ENCODE measurements around the gene CORO2B. TPM values are rescaled to one million over a fixed set of nuclear protein-coding genes. Genes with fewer than 3 reads are reported as not detected.

CORO2B gene
- total and polyA plus RNA-seq, 2 of the 4 experiments (the other 2 are of a cell fraction): 9.3 to 39.3 TPM

DNA sequence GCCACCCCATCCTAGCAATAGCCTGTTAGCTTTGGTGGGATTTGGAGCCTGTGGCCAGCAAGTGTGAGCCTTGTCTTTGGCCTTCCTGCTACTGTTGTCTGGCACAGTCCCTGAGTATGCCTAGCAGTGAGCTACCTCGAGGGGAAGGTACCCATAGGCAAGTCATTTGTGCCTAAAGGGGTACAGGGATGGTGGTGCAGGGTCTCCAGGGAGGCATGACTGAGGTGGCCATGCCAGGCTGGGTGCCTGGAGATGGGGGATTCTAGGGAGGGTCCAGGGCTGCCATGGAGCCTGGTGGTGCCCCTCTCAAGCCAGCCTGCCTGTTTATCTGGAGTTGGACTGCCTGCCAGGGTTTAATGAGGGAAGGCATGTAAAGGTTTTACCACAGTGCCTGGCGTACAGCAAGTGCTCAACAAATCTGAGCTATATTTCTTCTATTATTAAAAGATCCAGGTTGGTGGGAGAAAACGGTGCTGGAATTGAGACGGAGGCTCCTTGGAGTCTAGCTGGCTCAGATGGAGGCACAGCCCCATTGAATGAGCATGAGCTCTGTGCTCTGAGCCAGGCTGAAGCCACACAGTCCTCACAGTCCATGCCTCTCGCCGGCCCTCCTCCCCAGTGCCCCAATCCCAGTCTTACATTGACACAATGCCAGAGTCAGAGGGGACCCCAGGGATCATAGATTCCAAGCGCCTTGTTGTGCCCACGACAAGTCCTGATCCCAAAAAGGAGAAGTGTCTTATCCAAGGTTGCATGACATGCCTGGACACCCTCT, 76.2 kb downstream of the CORO2B start:
- H3K18ac ChIP-seq (ENCODE audit: low read depth, low read length): no peak overlapping the region
- H3K27me3 ChIP-seq (ENCODE audit: control insufficient read depth, insufficient read depth, low read length): no peaks in the 10 kb centered on the region
- in situ Hi-C loops (cut with MboI; ENCODE audit: low sequenced_read_pairs) (no loop called here), intact Hi-C loops (cut with micrococcal nuclease) (no loop called here), dilution Hi-C loops (cut with HindIII; ENCODE audit: low sequenced_read_pairs, unreplicated experiment) (no loop called here)
- no peak overlapping the region for H4K8ac ChIP-seq (ENCODE audit: low read depth in 2 of 2, low read length in 2 of 2)
- H3K4me1 ChIP-seq (ENCODE audit: control insufficient read depth, insufficient read depth, low read length): peaks cover 2% of the 10 kb centered on the region; the same call in 1 of the 2 replicates
- no peak overlapping the region for H3K56ac ChIP-seq (ENCODE audit: extremely low read depth, insufficient read depth, low read length)
- peaks cover 8% of the 10 kb centered on the region; the same call in 1 of the 2 replicates for H3K9me1 ChIP-seq (ENCODE audit: insufficient read depth, low read length)
- H4K5ac ChIP-seq (ENCODE audit: low read depth, low read length): no peak overlapping the region
- H3K4me2 ChIP-seq (ENCODE audit: low read depth, low read length): no peak overlapping the region
- ChIA-PET CTCF (no interaction called here), POLR2A (ENCODE audit: unreplicated experiment) (interaction anchor here (0.6 kb wide), 1 partner anchor 37 kb away, joined by 8 read pairs; no protein-coding TSS in a partner anchor)
- no peak overlapping the region for H4K91ac ChIP-seq (ENCODE audit: insufficient read depth, low read depth, low read length)
- no TSS peak for BruUV-seq (replicated peaks)
- H3K23ac ChIP-seq (ENCODE audit: low read depth, low read length): no peak overlapping the region
- H2BK120ac ChIP-seq (ENCODE audit: low read depth, low read length): no peak overlapping the region
- H2AK9ac ChIP-seq (replicated peaks; ENCODE audit: low read depth, low read length, poor library complexity): no peak overlapping the region
- H3K14ac ChIP-seq (replicated peaks; ENCODE audit: low read depth, low read length): no peak overlapping the region
- no peak overlapping the region for H2AK5ac ChIP-seq (ENCODE audit: low read depth, low read length)
- no peaks in the 10 kb centered on the region; the same call in 1 of the 2 replicates for H4K20me1 ChIP-seq (ENCODE audit: insufficient read depth, low read length)
- H2BK15ac ChIP-seq (ENCODE audit: low read depth, low read length): no peak overlapping the region
- no peaks in the 10 kb centered on the region; a peak in 1 of 4 replicates for H3K79me1 ChIP-seq (ENCODE audit: low read depth in 1 of 2, low read length in 2 of 2)
- no peak for TF ChIP-seq SMC3 (IDR thresholded peaks at IDR 0.05; ENCODE audit: low read depth, low read length)
- TF ChIP-seq RAD21 (IDR thresholded peaks at IDR 0.05; ENCODE audit: low read length): no peak
- TF ChIP-seq POLR2A (IDR thresholded peaks at IDR 0.05; ENCODE audit: low read depth, low read length): no peak
- TF ChIP-seq MAFK (IDR thresholded peaks at IDR 0.05; ENCODE audit: low read depth, low read length): no peak
- ATAC-seq (ENCODE audit: low read depth) (no peak), DNase-seq (no peak)
- no peaks in the 10 kb centered on the region for H3K9me3 ChIP-seq (ENCODE audit: control insufficient read depth, insufficient read depth, low read length)
- H2BK5ac ChIP-seq (ENCODE audit: low read depth, low read length, poor library complexity, severe bottlenecking): no peak overlapping the region
- no peaks in the 10 kb centered on the region; the same call in 1 of the 2 replicates for H3K36me3 ChIP-seq (ENCODE audit: control insufficient read depth, insufficient read depth, low read length)
- no peak overlapping the region for H2BK20ac ChIP-seq (ENCODE audit: low read depth, low read length)
- H3K9ac ChIP-seq (ENCODE audit: low read depth, low read length): no peak overlapping the region
- no peak overlapping the region for H3K4me3 ChIP-seq (ENCODE audit: insufficient read depth, low read depth, low read length)
- no peak overlapping the region for H3K4ac ChIP-seq (ENCODE audit: low read depth, low read length)
- H3K27ac ChIP-seq (ENCODE audit: insufficient read depth, low read length): no peak overlapping the region
- no peak overlapping the region for H2AFZ ChIP-seq (replicated peaks; ENCODE audit: low read length, poor library complexity)
- no CpG with 5 or more reads among the region's 8 CpGs for WGBS, 2 experiments (ENCODE audit: extremely low coverage in 2 of 2, insufficient read length in 1 of 2)
